GM23248 (cell line): ENCODE measurements around the gene PRDM16.

Source experiments
- EZH2 ChIP-seq: fragments of 200-600 bp; sonication (generic); IDR thresholded peaks from 2 replicates; pipeline ENCODE4 v1.6.1; 2018; ENCODE audit warnings: antibody characterized with exemption, mild to moderate bottlenecking; ENCODE audit not compliant: insufficient read depth, poor library complexity, severe bottlenecking
- EZH2phosphoT487 ChIP-seq: fragments of 200-600 bp; sonication (generic); IDR thresholded peaks from 2 replicates; pipeline ENCODE4 v1.6.1; 2018; ENCODE audit warnings: antibody characterized with exemption, moderate library complexity, mild to moderate bottlenecking, low read depth; ENCODE audit not compliant: insufficient read depth

- TF ChIP-seq EZH2: no peak
- TF ChIP-seq EZH2phosphoT487: no peak
These were observed 52.6 kb downstream of the PRDM16 start for GRCh38 chr1:3121401-3122210.
